Activated gamma-delta T cell (primary cell): Measurements from ENCODE around the gene ATP6V1G3.
"Not testable (repeated sequence)": the region's sequence is repeated elsewhere in the genome, so short reads cannot be mapped to it uniquely, and the experiment has no call there.

Source experiments
- DNase-seq: peaks from one replicate; lab custom pipeline; 2025; lab: John Stamatoyannopoulos, UW

Gene ATP6V1G3

DNA sequence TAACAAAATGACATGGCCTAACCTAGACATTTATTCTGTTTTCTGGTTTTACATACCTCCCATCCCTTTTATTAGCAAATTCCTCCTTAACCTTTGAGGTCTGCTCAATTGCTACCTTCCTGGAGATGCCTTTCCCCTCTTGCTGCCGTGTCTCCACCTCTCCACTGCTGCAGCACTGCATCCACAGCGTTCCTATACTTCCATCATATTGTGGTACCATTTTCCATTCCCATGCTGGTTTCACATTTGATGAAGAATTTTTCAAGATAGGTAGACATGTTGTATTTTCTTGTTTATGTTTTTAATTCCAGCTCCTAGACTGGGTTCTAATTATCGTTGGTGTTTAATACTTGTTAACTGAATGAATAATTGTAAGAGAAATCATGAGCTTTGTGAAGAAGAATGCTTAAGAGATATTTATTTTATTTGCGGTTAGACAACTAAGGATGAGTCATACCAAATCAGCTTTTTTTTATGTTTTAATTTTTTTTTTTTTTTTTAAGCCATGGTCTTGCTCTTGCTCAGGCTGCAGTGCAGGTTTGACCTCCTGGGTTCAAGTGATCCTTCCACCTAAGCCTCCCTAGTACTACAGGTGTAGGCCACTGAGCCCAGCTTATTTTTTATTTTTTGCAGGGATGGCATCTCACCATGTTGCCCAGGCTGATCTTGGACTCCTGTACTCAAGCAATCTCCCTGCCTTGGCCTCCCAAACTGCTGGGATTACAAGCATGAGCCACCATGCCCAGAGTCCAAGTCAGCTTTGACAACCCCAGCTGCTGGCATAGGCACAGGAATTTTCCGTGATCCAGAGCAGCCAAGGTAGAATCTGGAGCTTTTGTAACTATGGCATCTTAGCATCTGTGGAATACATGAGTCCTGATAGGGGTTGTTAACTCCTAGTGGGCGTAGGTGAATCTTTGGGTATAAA lies 44.0 kb downstream of the ATP6V1G3 start:
- DNase-seq = no peak

DNA sequence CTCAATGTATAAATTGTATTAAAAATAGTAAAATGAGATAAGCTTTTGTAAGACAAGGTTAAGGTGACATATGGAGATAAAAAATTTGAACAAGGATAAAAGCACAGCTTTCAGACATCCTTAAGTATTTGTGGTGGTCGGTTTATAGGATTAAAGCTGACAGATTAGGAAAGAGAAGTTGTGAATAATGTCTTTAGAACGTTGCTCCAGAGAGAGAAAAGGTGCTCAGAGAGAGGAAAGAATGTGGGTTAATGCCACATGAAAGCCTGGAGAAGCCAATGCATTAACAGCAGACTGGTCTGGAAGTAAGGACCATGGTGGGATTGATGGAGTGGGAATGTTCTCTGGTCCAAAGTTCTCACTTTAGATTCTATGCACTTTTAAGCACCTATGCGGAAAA lies 44.8 kb downstream of the ATP6V1G3 start:
- no peak for DNase-seq

DNA sequence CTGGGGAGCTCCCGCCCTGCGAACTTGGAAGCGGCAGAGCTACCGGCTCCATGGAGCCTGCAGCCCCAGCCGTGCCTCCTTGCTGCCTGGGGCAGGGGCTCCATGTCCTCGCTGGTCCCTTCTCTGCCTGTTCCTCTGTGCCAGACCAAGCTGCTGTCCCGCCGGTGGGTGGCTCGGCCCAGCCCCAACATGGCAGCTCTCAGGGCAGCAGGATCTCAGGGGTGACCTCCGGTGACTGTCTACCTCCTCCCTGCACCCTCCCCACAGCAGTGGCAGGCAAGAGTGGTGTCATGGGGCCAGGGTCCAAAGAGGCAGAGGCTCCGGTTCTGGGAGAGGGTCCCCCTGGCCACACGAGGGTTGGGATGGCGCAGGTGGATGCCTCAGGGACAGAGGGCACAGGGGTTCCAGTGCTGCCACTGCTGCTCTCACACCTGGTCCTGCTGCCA lies 45.8 kb downstream of the ATP6V1G3 start:
- no peak for DNase-seq

DNA sequence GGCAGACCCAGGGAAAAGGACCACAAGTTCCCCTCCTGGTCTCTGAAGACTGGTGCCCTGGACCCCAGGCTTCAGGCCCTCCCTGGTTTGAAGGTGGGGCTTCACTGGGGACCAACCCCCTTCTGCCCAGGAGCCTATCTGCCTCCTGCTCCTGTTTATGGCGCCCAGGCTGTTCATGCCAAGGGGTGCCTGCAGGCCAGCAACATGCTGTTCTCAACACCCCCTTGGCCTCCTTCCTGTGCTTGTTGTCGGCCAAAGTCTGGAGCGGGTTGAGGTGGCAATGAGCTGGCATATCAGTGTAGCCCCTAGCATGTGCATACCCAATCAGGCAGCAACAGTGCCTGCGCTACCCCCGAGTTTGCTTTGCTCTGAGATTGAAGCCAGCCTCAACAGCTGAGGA lies 46.3 kb downstream of the ATP6V1G3 start:
- no peak for DNase-seq

DNA sequence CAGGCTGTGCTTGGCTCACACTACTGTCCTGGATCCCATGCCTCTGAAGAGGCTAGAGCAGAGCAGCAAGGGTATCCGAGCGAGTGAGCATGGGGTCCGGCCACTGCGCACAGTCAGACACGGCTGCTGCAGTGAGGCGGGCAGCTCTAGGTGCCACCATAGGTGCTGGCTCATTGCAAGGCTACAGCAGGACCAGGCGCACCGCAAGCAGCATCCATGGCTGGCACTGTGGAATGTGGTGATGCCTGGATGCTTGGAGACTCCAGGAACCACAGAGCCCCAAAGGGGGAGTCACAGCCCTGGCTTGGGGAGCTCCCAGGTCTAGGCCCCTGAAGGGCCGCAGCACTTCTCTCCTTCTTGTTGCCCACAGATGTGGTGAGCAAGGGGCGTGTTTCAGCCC lies 47.2 kb downstream of the ATP6V1G3 start:
- DNase-seq = no peak

DNA sequence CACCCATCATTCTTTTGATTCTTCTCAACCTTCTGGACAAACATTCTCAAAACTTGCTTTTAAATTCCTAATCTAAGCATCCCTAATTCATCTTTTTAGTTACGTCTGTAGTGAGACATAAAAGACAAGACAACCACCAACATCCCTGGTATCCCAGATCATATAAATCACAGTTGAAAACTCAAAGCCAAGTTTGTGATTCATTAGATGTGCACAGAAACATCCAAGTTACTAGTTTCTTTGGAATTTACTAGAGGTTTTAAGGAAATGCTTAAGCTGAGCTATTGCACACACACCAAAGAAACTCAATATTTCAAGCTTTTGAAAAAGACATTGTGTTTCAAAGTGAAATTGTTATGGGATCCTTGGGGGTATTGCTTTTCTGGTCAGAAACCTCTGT lies 47.6 kb downstream of the ATP6V1G3 start:
- no peak for DNase-seq

DNA sequence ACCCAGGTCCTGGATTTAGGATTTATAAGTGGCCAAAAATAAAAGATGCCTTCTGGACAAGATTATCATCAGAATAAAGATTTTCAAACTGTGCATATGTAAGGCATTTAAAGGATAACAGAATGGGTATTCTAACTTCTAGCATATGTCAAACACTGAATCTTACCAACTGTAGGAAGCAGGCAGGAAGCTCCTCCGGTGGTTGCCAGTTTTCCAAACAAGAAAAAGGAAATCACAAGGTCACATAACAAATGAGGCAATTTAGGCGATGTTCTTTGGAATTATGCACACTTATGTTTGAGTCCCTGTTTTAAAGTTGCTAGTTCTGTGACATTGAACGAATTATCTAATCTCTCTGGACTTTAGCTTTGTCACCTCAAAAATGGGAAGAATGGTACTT lies 48.9 kb downstream of the ATP6V1G3 start:
- no peak for DNase-seq

DNA sequence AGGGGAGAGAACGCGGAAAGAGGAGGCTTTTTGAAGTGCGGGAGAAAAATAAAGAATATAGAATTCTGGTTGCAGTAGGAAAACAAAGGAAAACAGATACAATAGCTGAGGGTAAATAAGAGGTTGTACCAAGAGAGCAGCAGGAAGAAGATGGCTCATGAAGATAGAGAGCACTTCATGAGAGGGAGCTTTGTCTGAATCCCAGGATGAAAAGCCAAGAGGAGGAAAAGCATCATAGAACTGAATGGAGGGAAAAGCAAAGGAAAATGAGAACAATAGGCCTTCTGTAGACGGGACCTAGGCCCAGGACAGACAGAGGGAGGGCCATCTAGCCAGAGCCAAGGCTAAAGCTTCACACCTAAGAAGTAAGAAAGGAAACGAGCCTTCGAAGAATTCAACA lies 49.5 kb downstream of the ATP6V1G3 start:
- DNase-seq = no peak

DNA sequence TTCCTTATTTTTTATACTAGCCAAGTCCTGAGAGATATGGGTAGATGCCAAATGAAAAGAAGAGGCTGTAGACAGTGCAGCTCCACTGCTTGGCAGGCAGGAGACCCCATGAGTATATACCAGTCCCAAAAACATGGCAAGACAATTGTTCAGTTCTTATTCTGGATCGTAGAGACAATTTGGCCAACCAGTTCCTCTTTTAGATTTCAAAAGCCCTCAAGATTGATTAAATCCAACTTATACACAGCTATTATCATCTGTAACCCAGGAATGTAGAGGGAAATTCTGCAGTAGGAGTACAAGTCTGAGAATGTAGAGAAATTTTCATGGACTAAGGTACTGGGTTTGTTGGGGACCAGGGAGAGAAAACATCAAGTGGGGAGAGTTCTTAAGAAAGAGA lies 50.3 kb downstream of the ATP6V1G3 start:
- no peak for DNase-seq

DNA sequence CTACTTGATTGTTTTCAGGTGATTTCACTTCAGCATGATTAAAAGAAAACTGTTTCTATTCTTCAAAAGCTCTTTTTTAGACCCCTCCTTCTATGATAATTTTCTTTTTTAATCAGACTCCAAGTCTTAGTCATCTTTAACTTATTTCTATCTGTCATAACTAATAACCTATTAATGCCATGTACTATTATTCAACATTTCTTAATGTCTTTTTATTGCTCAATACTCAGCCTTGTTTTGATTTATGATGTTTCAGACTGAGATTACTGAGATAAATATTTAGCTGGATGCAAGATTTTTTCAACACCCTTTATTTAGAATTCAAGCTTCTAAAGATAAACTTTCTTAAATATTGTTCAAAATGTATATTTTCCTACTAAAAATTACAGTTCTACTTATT lies 53.6 kb downstream of the ATP6V1G3 start:
- DNase-seq = no peak

DNA sequence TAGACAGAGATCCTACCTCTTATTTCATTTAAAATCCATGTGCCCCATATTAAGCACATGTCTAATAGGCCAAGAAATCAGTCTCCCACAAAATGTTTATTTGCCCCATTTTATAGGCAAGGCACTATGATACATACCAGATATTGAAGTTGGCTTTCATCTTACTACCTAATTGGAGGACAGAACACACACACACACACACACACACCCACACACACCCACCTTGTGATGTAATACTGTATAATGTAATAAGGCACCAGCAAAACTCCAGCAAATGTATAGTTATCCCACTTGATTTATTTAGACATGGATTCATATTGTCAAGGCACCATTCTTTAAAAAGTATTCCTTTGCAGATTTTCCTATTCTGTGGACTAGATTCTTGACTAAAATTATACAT lies 56.8 kb downstream of the ATP6V1G3 start:
- DNase-seq = no peak

DNA sequence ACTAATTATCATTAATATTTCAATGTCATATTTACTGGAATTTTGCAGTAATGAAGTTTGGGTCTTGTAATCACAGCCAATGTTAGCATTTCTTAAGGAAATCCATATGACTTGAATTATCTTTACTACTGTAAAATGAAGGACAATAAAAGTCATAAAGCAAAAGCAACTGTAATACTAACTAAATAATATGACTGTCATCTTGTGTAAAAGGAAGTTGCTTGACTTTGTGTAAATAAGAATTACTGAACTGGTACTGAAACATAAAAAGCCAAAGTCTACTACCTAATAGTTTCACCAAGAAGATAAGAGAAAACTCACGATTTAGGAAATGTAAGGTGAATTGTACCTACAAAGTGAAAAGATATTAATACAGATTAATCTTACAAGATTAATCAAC lies 57.5 kb downstream of the ATP6V1G3 start:
- no peak for DNase-seq

DNA sequence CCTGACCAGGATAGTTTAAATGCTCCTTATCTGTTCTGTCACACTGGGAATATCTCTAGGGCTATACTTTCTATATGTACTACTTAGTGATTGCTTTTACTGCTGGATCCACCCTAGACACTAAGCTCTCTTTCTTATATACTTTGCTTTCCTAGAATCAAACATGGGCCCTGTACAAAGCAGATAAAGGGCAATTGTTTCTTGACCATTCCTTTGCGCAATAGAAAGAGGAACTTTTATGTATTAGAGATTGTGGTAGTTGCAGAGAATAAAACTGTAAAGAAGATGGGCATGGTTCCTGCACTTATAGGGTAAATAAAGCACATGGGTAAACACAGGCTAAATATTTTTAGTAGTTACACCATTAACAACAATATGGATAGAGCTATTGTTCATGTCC lies 58.8 kb downstream of the ATP6V1G3 start:
- no peak for DNase-seq

DNA sequence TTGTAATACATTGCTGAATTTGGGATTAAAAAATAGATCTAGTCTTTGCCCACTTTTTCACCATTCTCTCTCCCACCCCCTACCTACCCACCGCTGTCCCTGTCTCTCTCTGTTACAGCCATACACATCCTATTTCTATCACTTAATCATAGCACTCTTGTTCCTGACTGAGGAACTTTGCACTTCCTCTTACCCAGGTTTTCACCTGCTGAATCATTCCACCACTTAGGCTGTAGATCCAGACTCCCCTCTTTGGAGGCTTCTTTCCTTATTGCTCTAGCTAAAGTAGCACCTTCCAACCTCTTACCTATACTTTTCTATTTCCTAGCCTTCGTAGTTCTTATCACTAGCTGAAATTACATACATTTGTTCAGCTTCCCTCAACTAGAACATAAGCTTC lies 59.6 kb downstream of the ATP6V1G3 start:
- DNase-seq = no peak

DNA sequence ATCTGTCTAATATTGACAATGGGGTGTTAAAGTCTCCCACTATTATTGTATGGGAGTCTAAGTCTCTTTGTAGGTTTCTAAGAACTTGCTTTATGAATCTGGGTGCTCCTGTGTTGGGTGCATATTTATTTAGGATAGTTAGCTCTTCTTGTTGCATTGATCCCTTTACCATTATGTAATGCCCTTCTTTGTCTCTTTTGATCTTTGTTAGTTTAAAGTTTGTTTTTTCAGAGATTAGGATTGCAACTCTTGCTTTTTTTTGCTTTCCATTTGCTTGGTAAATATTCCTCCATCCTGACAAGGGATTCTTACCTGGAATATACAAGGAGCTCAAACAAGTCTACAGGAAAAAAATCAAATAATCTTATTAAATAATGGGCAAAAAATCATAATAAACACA lies 63.1 kb downstream of the ATP6V1G3 start:
- not testable (repeated sequence) for DNase-seq
